Measurements from ENCODE around the gene ADGRD2. TPM values are rescaled to one million over a fixed set of nuclear protein-coding genes. Genes with fewer than 3 reads are reported as not detected.

The ADGRD2 gene
- total RNA-seq, 1 experiment from 2014 or later: not detected

- no peaks in the 10 kb centered on the region for H3K4me1 ChIP-seq (ENCODE audit: control insufficient read depth, insufficient read depth, low read length)
- TF ChIP-seq TCF7L2 (IDR thresholded peaks at IDR 0.05; ENCODE audit: low read depth, low read length) (no peak), SIN3A (IDR thresholded peaks at IDR 0.05; ENCODE audit: borderline replicate concordance, insufficient read depth, low read depth, low read length) (no peak), POLR2AphosphoS5 (IDR thresholded peaks at IDR 0.05; ENCODE audit: low read depth, low read length) (no peak)
- TF ChIP-seq, protein P1, sequence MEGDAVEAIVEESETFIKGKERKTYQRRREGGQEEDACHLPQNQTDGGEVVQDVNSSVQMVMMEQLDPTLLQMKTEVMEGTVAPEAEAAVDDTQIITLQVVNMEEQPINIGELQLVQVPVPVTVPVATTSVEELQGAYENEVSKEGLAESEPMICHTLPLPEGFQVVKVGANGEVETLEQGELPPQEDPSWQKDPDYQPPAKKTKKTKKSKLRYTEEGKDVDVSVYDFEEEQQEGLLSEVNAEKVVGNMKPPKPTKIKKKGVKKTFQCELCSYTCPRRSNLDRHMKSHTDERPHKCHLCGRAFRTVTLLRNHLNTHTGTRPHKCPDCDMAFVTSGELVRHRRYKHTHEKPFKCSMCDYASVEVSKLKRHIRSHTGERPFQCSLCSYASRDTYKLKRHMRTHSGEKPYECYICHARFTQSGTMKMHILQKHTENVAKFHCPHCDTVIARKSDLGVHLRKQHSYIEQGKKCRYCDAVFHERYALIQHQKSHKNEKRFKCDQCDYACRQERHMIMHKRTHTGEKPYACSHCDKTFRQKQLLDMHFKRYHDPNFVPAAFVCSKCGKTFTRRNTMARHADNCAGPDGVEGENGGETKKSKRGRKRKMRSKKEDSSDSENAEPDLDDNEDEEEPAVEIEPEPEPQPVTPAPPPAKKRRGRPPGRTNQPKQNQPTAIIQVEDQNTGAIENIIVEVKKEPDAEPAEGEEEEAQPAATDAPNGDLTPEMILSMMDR (IDR thresholded peaks at IDR 0.05): no peak
- TF ChIP-seq, protein P2, sequence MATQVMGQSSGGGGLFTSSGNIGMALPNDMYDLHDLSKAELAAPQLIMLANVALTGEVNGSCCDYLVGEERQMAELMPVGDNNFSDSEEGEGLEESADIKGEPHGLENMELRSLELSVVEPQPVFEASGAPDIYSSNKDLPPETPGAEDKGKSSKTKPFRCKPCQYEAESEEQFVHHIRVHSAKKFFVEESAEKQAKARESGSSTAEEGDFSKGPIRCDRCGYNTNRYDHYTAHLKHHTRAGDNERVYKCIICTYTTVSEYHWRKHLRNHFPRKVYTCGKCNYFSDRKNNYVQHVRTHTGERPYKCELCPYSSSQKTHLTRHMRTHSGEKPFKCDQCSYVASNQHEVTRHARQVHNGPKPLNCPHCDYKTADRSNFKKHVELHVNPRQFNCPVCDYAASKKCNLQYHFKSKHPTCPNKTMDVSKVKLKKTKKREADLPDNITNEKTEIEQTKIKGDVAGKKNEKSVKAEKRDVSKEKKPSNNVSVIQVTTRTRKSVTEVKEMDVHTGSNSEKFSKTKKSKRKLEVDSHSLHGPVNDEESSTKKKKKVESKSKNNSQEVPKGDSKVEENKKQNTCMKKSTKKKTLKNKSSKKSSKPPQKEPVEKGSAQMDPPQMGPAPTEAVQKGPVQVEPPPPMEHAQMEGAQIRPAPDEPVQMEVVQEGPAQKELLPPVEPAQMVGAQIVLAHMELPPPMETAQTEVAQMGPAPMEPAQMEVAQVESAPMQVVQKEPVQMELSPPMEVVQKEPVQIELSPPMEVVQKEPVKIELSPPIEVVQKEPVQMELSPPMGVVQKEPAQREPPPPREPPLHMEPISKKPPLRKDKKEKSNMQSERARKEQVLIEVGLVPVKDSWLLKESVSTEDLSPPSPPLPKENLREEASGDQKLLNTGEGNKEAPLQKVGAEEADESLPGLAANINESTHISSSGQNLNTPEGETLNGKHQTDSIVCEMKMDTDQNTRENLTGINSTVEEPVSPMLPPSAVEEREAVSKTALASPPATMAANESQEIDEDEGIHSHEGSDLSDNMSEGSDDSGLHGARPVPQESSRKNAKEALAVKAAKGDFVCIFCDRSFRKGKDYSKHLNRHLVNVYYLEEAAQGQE (IDR thresholded peaks at IDR 0.05; ENCODE audit: insufficient read depth in 1 of 2, low read depth in 2 of 2, low read length in 1 of 2): no peak
- ChIA-PET CTCF (interaction anchor here (1.0 kb wide), 1 partner anchor 14 kb away, joined by 10 read pairs; no protein-coding TSS in a partner anchor), POLR2A (interaction anchor here (0.7 kb wide), 1 partner anchor 104 kb away, joined by 6 read pairs; no protein-coding TSS in a partner anchor)
- no TSS peak for BruUV-seq (replicated peaks)
- no peaks in the 10 kb centered on the region for H3K36me3 ChIP-seq (ENCODE audit: control insufficient read depth, insufficient read depth, low read length)
- no peak overlapping the region for H3K4me3 ChIP-seq (ENCODE audit: low read depth in 2 of 2, low read length in 2 of 2)
- H3K27me3 ChIP-seq (ENCODE audit: control insufficient read depth, insufficient read depth, low read length): no peaks in the 10 kb centered on the region
- no peaks in the 10 kb centered on the region for H3K9me3 ChIP-seq (ENCODE audit: control insufficient read depth, insufficient read depth, low read depth, low read length)
- ATAC-seq (no peak), DNase-seq (ENCODE audit: low read depth, low spot score) (no peak)
- in situ Hi-C loops (cut with HindIII; ENCODE audit: low pct_unique_long_range_greater_than_20kb, low sequenced_read_pairs): no loop called here
- intact Hi-C loops (cut with micrococcal nuclease; ENCODE audit: unreplicated experiment): no loop called here
- H3K27ac ChIP-seq (ENCODE audit: low read length): no peak overlapping the region
These were observed 72.2 kb downstream of the ADGRD2 start for GRCh38 chr9:124522121-124523098.

DNA sequence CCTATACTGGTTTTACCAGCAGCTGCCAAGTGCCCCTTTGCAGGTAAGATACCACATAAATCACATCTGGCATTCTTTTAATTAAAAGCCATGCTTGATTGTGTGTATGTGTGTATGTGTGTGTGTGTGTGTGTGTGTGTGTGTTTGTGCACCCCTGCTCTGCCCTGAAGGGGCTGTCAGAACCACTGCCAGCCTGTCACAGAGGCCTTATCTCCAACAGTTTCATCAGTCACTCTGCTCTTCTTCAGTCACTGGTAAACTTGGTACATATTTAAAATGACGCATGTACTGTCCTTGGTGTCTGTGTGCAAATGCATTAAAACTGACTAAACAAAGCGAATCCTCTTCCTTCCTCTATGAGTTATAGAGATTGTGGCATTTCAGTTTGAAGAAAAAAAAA lies 75.9 kb downstream of the ADGRD2 start:
- intact Hi-C loops (cut with micrococcal nuclease; ENCODE audit: unreplicated experiment) (no loop called here), in situ Hi-C loops (cut with HindIII; ENCODE audit: low pct_unique_long_range_greater_than_20kb, low sequenced_read_pairs) (no loop called here)
- H3K4me3 ChIP-seq (ENCODE audit: low read depth in 2 of 2, low read length in 2 of 2): no peak overlapping the region
- H3K4me1 ChIP-seq (ENCODE audit: control insufficient read depth, insufficient read depth, low read length): no peaks in the 10 kb centered on the region
- ChIA-PET CTCF (no interaction called here), POLR2A (no interaction called here)
- no TSS peak for BruUV-seq (replicated peaks)
- no peaks in the 10 kb centered on the region for H3K36me3 ChIP-seq (ENCODE audit: control insufficient read depth, insufficient read depth, low read length)
- H3K27ac ChIP-seq (ENCODE audit: low read length): no peak overlapping the region
- no peak for DNase-seq (ENCODE audit: low read depth, low spot score)
- no peak for ATAC-seq
- no peaks in the 10 kb centered on the region for H3K27me3 ChIP-seq (ENCODE audit: control insufficient read depth, insufficient read depth, low read length)
- H3K9me3 ChIP-seq (ENCODE audit: control insufficient read depth, insufficient read depth, low read depth, low read length): no peaks in the 10 kb centered on the region
- no peak for TF ChIP-seq TCF7L2 (IDR thresholded peaks at IDR 0.05; ENCODE audit: low read depth, low read length)
- TF ChIP-seq, protein P2 (IDR thresholded peaks at IDR 0.05; ENCODE audit: insufficient read depth in 1 of 2, low read depth in 2 of 2, low read length in 1 of 2): no peak
- TF ChIP-seq, protein P1 (IDR thresholded peaks at IDR 0.05): no peak
- no peak for TF ChIP-seq SIN3A (IDR thresholded peaks at IDR 0.05; ENCODE audit: borderline replicate concordance, insufficient read depth, low read depth, low read length)
- no peak for TF ChIP-seq POLR2AphosphoS5 (IDR thresholded peaks at IDR 0.05; ENCODE audit: low read depth, low read length)

Measured in Panc1 (cell line).